Fibroblast of the conjunctiva (primary cell): Measurements from ENCODE around the gene SERF2.
"Not testable (repeated sequence)": the region's sequence is repeated elsewhere in the genome, so short reads cannot be mapped to it uniquely, and the experiment has no call there.

Experiments used
- DNase-seq: peaks from one replicate; pipeline ENCODE4 v3.0.0-alpha.2; 2010; ENCODE audit warnings: low read depth

SERF2 gene

DNA sequence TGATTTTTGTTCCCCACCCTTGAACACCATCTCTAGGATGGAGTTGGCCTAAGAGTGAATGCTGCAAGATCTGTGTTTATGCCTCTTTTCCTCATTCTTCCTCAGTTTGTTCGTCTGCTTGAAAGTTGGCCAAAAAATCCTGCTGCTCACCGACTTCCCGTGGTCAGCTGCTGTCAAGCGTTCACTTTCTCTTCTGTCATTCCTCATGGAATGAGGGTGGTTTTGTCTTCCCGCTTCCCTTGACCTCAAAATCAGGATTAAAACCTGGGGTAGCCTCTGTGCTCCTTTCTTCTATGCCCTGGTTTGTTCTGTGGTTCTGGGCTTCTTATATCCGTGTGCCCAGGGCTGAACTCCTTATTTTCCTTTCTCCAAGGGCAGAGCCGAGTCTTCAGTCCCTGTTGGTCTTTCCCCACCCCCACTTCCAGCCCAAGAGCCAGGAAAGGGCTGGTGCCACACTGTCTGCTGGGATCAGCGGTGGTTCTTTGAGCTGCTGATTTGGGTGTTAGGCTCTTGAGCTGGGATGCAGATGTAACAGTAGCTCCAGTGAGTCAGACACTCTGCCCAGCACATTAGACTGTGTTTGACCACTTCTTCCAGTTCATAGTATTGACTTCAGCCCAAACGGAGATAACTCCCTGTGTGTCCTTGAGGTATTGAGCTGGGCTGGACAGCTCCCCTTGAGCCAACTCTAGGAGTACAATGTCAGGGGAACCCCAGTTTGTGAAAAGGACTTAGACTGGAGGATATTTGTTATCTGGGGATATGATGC, 2.3 kb downstream of the SERF2 start:
- no peak for DNase-seq

DNA sequence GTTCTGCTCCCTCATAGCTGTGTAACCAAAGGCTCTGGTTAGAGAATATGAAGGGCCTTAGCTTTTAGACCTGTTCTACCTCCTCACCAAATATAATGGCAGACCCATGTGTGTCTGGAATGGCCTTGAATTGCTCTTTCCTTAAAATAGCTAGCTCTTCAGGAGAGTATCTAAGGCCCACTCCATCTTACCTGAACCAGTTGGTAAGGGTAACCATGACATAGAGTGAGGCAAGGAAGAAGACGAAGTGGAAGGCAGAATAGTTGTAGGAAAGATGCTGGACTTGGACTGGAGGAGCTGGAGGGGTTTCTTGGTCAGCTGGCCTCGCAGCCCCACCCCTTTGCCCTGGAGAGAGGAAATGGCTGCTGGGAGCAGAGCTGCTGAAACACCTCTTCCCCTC, 3.1 kb downstream of the SERF2 start:
- DNase-seq, result no peak

DNA sequence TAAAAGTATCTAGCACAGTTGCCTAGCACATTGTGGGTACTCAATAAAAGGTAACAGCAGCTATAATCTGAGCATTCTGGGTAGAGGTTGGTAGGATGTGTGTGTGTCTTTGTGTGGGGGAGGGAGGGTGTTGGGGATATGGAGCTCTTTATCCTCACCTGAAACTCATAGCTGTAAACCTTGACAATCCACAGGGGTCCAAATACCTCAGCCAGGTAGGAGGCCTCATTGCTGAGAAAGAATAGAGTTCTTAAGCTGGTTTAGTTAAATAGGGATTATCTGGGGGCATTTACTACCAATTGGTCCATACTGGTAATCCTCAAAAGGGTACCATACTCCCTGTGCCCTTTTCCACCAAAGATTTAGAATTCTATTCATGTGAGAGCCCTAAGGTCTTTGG, 3.9 kb downstream of the SERF2 start:
- no peak for DNase-seq

DNA sequence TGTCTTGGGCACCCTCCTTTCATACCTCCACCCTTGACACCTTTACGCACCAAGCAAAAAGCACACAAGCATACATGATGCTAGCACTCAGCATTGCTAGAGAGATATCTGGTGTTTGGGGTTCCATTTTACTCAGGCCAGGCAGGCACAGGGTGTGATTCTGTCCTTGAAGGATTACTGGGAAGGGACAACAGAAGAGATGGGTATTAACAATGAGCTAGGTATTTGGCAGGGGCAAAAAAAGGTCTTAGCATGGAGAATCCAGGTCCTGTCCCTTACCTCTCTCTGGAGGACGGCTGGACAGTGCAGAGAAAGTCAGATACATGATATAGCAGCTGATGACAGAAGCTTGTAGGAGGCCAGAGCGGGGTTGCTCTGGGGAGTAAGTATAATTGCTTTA, 4.4 kb downstream of the SERF2 start:
- no peak for DNase-seq

DNA sequence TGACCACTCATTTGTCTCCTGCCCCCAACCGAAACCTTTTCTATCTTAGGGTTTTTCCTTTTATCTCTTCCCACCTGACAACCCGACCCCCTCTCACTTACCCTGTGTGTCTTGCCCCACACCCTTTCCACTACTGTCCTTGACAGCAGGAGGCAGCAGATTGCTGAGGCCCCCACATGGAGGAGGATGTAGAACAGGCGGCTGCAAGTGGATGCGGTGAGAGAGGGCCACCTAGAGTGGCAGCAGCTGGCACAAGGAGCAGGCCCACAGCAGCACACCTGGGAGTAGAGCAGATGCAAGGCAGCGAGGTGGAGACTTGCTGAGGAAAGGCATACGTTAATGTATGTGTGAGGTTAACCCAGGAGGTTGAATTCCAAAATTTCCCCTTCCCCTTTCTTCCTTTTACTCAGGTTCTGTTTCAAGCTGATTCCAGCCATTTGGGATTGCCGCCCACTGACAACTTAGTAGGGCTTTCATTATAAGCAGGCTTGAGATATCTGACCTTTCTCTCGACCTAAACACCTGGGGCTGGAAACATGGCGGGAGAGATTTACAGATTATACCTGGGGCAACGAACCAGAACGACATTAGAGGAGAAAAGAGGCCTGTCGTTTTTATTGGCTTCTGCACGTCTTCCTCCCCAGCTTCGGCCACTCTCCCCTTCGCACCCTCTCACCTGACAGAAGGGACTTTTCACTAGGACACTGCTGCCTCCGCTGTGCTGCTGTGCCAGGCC, 7.3 kb downstream of the SERF2 start:
- no peak for DNase-seq

DNA sequence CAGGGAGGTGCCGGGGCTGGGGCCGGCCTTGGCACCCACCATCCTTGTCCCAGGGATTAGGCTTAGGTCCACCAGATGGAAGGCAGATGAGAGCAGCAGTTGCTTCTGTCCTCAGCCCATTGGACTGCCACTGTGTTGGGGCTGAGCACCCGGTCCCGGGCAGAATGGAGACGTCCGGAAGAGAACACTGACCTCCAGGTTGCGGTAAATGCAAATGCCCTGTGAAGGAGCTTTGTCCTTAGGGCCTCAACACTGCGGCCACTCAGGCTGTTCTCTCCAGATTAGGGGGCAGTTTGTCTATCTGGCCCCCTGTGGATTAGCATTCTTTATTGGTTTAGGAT, 7.8 kb downstream of the SERF2 start, which contains the start of gene SERINC4:
Gene SERINC4 (minus strand): TSS at position 276 of the 341 bp plus-strand sequence. CDS start 234 bp downstream, at position 42.
- no peak for DNase-seq

DNA sequence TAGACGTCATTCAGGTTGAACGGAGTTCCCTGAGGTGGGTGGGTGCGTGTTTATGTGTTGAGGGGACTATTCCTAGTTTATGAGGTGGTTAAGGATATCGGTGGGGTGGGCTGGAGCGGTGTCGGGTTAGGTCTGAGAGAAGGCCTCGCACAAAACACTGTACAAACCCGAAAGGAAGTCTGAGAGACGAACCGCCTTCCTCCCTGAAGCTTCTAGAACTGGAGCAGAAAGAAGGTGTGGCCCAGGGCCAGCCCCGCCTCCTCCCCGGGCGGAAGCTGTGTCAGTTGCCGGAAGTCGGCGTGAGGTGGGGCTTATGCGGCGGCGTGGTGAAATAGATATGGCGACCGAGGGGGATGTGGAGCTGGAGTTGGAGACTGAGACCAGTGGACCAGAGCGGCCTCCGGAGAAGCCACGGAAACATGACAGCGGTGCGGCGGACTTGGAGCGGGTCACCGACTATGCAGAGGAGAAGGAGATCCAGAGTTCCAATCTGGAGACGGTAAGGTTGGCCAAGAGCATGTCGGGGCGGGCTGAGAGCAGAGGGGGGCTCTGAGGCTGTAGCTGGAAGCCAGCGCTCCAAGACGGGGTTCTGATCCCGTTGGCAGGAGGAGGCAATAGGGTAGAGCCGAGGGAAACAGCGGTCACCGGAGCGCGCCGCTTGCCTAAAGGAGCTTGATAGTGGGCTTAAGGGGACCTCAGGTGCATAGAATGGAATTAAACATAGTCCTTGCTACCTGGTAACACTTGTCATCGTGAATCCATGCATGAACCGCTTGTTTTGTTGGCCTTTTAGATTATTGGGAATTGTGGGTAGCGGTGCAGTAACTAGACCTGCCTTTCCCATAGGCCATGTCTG, 8.4 kb downstream of the SERF2 start, which contains the start of gene HYPK:
Gene HYPK (plus strand): TSS at position 314 of the 856 bp plus-strand sequence. CDS start 24 bp downstream, at position 338.
- peak; percentile 80 for DNase-seq

DNA sequence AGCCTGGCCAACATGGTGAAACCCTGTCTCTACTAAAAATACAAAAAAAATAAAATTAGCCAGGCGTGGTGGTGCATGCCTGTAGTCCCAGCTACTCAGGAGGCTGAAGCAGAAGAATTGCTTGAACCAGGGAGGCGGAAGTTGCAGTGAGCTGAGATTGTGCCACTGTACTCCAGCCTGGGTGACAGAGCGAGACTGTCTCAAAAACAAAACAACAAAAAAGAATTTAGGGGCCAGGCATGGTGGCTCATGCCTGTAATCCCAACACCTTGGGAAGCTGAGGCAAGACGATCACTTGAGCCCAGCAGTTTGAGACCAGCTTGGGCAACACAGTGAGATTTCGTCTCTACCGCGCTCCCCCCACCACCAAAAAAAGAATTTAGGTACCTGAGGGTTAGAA, 10.6 kb downstream of the SERF2 start:
- DNase-seq, result not testable (repeated sequence)

DNA sequence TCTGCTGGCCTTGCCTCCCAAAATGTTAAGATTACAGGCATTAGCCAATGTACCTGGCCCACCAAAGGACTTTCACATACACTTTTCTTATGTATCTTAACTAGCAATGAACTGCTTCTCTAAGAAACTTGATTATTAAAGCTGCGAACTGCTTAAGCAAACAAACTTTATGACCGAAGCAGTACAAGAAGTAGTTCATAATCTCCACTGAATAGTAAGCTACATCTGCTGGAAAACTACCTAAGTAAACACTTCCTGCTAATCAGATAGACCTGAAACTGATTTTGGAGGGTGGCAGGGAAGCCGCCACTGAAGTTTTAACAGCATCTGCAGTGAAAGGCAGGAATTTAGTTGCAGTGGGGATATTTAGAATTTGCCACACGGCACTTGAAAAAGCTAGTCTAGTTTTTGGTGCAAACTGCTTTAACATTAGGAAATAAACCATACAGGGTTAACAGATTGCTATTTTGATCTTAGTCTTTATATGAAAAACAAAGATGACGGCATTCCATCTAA, 16.4 kb downstream of the SERF2 start:
- no peak for DNase-seq

DNA sequence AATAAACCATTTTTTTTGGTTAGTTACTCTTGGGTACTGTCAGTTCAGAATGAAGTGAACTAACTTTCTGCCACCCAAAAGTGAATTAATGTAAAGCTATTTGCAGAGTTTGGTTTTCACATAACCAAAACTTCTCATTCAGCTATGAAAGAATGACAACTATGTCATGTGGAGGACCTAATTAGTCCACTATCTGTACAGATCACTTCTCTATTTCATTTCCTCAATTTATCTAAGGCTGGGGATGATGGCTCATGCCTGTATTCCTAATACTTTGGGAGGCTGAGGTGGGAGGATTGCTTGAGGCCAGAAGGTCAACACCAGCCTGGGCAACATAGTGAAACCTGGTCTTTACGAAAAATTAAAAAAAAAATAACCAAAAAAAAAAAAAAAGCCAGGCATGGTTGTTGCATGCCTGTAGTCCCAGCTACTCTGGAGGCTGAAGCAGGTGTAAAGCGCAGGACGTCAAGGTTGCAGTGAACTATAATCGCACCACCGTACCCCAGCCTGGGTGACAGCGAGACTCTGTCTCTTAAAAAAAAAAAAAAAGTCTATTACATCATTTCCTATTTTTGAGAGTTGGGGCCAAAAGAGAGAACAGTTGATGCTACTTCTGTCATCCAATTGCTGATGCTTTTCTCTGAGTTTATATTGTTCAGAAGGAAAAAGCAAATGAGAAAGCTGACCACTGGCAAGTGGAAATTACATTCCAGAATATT, 17.0 kb downstream of the SERF2 start:
- DNase-seq, result no peak

DNA sequence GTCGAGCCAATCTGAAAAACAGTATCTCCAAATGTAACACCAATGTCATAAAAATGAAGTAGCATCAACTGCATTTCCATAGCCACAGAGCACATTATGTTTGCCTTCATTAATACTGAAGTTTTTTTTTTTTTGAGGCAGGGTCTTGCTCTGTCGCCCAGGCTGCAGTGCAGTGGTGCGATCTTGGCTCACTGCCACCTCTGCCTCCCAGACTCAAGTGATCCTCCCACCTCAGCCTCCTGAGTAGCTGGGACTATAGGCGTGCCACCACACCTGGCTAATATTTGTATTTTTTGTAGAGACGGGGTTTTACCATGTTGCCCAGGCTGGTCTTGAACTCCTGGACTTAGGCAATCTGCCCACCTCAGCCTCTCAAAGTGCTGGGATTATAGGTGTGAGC, 22.9 kb downstream of the SERF2 start:
- DNase-seq, result not testable (repeated sequence)

DNA sequence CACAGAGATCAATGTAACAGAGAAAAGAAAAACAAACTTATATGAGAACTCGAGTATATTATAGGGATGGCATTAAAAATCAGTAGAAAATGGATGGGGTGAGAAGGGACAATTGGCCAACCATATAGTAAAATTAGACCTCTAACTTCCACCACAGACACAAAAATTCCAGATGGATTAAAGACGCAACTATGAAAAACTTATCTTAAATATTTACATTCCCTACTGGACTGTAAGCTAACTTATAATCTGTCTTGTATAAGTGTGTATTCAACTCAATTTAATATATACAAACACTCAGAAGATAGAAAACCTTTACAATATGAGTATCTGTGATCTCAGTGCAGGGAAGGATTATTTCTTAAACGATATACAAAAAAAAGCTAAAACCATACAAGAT, 29.4 kb downstream of the SERF2 start:
- no peak for DNase-seq

DNA sequence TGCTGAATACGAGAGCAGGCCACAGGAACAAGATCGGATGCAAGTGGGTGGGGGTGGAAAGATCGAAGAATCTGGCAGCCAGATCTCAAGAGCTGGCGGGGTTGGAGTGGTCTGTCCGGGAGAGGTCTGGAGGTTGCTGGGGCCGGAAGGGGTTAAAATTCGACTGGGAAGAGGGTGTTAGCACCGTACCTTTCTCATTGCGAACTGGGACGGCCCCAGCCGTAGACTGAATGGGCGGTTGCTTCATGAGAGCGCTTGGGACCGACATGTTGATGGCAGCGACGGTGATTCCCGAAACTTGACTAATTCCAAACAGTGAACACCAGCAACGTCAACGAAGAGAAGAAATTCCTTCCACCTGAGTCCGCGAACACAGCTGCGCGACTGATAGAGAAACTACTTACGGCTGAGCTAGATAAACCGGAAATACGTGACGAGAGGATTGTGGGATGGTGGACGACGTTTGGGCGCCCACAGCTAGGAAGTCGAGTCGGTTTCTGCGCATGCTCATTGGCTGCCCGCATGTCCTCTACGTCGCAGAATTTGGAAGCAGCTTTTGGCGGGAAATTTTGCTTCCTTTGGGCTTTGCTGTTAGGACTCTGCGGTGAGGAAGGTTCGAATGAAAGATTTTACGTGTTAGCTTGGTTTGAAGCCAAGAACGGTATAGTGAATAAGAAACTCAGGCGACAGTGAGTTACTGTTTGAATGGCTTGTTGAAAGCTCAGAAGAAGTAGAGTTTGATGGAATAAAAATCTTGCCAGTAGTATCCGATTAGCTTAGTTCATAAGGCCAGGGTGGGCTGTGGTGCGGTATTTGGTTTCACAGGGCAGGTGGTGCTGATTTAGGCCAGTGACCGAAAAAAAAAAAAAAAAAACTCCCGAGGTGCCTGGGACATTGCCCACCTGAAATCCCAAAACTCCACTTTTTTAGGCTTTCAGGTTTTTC, 32.5 kb downstream of the SERF2 start, which contains the start of gene MFAP1:
Gene MFAP1 (minus strand): TSS at position 389 of the 945 bp plus-strand sequence. CDS start 121 bp downstream, at position 268.
- peak; percentile 97 for DNase-seq

DNA sequence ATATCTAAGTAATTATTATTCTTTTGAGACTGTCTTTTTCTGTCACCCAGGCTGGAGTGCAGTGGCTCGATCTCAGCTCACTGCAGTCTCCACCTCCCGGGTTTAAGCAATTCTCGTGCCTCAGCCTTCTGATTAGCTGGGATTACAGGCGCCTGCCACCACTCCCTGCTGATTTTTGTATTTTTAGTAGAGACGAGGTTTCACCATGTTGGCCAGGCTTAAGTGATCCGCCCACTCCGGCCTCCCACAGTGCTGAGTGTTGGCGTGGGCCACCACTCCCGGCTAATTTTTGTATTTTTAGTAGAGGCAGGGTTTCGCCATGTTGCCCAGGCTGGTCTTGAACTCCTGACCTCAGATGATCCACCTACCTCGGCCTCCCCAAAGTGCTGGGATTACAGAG, 33.2 kb downstream of the SERF2 start:
- DNase-seq, result not testable (repeated sequence)

DNA sequence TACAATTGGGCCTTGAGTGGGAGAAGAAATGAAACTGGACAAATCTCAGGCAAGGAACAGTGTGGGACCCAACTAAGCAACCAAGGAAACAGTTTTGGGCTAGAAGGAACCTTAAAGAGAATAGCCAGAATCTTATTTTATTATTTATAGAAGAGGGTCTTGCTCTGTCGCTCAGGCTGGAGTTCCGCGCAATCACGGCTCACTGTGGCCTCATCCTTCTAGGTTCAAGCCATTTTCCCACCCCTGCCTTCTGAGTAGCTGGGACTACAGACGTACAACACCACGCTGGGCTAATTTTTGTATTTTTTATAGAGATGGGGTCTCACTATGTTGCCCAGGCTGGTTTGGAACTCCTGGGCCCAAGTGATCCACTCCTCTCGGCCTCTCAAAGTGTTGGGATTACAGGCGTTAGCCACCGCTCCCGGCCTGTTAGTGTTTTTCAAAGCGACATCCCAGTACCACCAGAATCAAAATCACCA, 33.9 kb downstream of the SERF2 start:
- no peak for DNase-seq

DNA sequence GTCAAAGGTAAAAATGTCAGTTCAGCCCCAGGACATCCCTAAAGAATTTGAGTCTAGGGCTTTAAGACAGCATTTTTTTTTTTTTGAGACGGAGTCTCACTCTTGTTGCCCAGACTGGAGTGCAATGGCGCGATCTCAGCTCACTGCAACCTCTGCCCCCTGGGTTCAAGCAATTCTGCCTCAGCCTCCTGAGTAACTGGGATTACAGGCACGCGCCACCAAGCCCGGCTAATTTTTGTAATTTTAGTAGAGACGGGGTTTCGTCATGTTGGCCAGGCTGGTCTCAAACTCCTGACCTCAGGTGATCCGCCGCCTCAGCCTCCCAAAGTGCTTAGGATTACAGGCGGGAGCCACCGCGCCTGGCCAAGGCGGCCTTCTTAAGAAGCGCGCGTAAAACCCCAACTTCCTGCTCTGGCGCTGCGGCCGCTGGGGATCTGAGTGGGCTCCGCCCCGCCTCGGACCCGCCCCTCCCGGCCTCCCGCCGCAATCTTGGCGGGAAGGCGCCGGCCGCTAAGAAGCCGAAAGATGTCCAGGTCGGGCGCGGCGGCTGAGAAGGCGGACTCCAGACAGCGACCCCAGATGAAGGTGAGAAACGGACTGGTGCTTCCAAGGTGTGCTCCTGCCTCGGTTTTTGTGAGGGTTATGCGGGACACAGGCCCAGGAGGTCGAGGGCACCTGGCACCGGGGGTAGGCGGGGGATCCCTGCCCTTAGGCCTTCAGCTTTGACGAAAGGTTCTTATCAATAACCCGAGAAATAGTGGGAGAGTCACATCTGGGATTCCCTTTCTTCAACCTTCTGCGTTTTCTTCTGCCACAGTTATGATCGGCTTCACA, 34.6 kb downstream of the SERF2 start, which contains the start of gene WDR76:
Gene WDR76 (plus strand): TSS at position 495 of the 834 bp plus-strand sequence. CDS start 31 bp downstream, at position 526.
- peak; percentile 67 for DNase-seq

DNA sequence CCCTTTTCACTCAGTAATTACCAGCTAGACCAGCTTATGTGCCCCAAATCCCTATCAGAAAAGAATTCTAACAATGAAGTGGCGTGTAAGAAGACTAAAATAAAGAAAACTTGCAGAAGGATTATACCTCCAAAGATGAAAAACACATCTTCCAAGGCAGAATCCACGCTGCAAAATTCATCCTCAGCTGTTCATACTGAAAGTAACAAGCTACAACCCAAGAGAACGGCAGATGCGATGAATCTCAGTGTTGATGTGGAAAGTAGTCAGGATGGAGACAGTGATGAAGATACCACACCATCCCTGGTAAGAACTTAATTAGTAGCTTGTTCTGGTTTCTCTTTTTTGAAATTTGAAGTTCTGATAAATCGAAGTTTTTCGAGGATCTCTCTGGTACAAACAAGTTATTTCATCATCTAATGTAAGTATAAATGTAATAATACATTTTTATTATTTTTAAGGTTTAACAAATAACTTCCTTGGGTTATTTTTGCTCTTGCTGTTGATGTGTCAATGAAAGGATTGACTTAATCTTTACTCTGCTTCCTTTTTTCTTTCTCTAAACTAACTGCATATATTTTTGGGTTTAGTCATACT, 36.0 kb downstream of the SERF2 start:
- no peak for DNase-seq

DNA sequence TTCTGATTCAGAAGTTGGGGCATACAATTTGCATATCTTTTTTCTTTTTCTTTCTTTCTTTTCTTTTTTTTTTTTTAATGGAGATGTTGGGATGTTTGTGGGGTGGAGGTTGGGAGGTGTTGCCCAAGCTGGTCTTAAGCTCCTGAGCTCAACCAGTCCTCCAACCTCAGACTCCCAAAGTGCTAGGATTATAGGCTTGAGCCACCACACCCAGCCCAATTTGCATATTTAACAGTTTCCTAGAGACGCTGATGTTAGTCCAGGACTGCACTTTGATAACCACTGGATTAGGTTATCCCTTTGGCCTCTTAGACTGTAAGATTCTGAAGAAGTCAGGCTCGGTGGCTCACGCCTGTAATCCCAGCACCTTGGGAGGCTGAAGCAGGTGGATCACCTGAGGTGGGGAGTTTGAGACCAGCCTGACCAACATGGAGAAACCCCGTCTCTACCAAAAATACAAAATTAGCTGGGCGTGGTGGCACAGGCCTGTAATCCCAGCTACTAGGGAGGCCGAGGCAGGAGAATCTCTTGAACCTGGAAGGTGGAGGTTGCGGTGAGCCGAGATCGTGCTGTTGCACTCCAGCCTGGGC, 37.9 kb downstream of the SERF2 start:
- not testable (repeated sequence) for DNase-seq
